Loucy (cell line): ENCODE results near the gene AP1AR.
A peak's percentile ranks its signal among the peaks of the same experiment; 100 is the strongest.

Experiments
- H2AFZ ChIP-seq: fragments of 200-600 bp; sonication (generic); 2 replicates; pipeline ENCODE4 v1.6.0; 2016; ENCODE audit warnings: antibody characterized with exemption, mild to moderate bottlenecking, low read length, moderate library complexity
- H3F3A ChIP-seq: fragments of 200-600 bp; 2 replicates; pipeline ENCODE4 v1.6.0; 2016; ENCODE audit warnings: antibody characterized with exemption, low read depth, mild to moderate bottlenecking
- H3K27me3 ChIP-seq: fragments of 200-600 bp; sonication (generic); 2 replicates; pipeline ENCODE4 v1.6.1; 2014; ENCODE audit warnings: low read length, mild to moderate bottlenecking; ENCODE audit not compliant: insufficient read depth, poor library complexity, severe bottlenecking
- H3K36me3 ChIP-seq: fragments of 200-600 bp; sonication (generic); 2 replicates; pipeline ENCODE4 v1.6.1; 2016; ENCODE audit warnings: low read length; ENCODE audit not compliant: insufficient read depth
- H3K4me1 ChIP-seq: fragments of 200-600 bp; sonication (generic); 2 replicates; pipeline ENCODE4 v1.5.1; 2014; ENCODE audit warnings: low read length, mild to moderate bottlenecking; ENCODE audit not compliant: insufficient read depth, poor library complexity, severe bottlenecking
- H3K4me2 ChIP-seq: fragments of 200-600 bp; sonication (generic); 2 replicates; pipeline ENCODE4 v1.6.0; 2014; ENCODE audit warnings: antibody characterized with exemption, low read length, low read depth, mild to moderate bottlenecking; ENCODE audit not compliant: poor library complexity, severe bottlenecking
- H3K4me3 ChIP-seq: fragments of 200-600 bp; sonication (generic); 2 replicates; pipeline ENCODE4 v1.5.1; 2014; ENCODE audit warnings: low read length, mild to moderate bottlenecking, mixed read lengths; ENCODE audit not compliant: poor library complexity, severe bottlenecking
- H3K79me2 ChIP-seq: fragments of 200-600 bp; sonication (generic); 2 replicates; pipeline ENCODE4 v1.6.1; 2014; ENCODE audit warnings: low read length; ENCODE audit not compliant: insufficient read depth
- H3K9ac ChIP-seq: fragments of 200-600 bp; sonication (generic); 2 replicates; pipeline ENCODE4 v1.6.0; 2014; ENCODE audit warnings: mild to moderate bottlenecking, low read depth, low read length, moderate library complexity; ENCODE audit not compliant: poor library complexity, severe bottlenecking
- H3K9me2 ChIP-seq: fragments of 200-600 bp; sonication (generic); replicated peaks from 2 replicates; pipeline ENCODE4 v1.6.1; 2016; ENCODE audit warnings: low read depth, low read length, mixed read lengths
- H3K9me3 ChIP-seq: fragments of 200-600 bp; sonication (generic); 2 replicates; pipeline ENCODE4 v1.6.1; 2014; ENCODE audit warnings: mild to moderate bottlenecking, antibody characterized with exemption, low read length, low read depth; ENCODE audit not compliant: insufficient read depth
- H4K20me1 ChIP-seq: fragments of 200-600 bp; sonication (generic); 2 replicates; pipeline ENCODE4 v1.6.0; 2014; ENCODE audit warnings: antibody characterized with exemption, low read length, mild to moderate bottlenecking; ENCODE audit not compliant: insufficient read depth, poor library complexity, severe bottlenecking
- EZH2phosphoT487 ChIP-seq: fragments of 200-600 bp; IDR thresholded peaks from 2 replicates; pipeline ENCODE4 v1.6.1; 2018; ENCODE audit warnings: antibody characterized with exemption, mild to moderate bottlenecking, moderate library complexity, borderline replicate concordance
- TF ChIP-seq, protein P1 (sequence below): fragments of 200-600 bp; sonication (generic); conservative IDR thresholded peaks from 2 replicates; pipeline ENCODE4 v1.5.1; 2014; ENCODE audit warnings: mild to moderate bottlenecking, antibody characterized with exemption, low read length

AP1AR gene

DNA sequence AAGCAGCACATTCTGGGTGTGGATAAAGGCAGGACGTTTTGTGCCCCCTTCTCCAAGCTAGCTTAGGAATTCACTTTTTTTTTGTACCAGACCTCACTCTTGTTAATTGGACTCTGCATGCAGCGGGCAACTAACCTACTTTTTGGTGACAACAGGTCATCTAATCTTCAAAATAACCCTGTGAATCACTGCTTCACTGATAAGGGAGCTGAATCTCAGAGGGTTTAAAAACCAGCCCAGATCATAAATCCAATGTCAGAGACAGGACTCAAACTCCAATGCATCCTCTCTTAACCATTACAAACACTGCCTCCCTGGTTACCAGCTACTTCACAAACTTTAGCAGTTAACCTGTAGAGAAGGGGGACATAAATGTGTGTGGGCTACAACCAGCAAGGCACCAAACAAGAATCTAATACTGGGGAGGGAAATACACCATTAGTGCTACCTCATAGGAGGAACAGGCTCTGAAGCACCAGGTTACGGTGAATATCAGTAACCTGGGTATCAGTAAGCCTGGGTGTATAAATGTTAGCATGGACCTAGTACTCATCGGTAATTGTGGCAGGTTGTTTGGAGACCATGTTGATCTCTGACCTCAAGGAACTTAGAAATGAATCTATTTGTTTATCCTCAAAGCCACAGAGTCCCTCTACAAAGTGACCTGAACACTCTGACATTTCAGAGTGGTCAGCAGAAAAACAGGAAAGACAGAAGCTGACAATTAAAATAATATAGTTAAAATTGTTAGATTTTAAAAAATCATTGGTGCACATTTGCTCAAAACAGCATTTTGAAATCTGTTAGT lies 51.5 kb downstream of the AP1AR start:
- Histone ChIP-seq H3K9ac (peak overlapping the region; percentile 95), H3K9me3 (peaks cover 3% of the 10 kb centered on the region; the same call in 1 of the 2 replicates), H4K20me1 (peaks cover 41% of the 10 kb centered on the region), H3F3A (no peaks in the 10 kb centered on the region; the same call in 1 of the 2 replicates), H3K79me2 (peaks cover 82% of the 10 kb centered on the region), H3K36me3 (peaks cover 3% of the 10 kb centered on the region; the same call in 1 of the 2 replicates), H3K9me2 (no peaks in the 10 kb centered on the region), H3K4me2 (peak overlapping the region; percentile 90), H2AFZ (no peak overlapping the region), H3K27me3 (no peaks in the 10 kb centered on the region), H3K4me1 (peaks cover 75% of the 10 kb centered on the region), H3K4me3 (peak overlapping the region; percentile 93)
- TF ChIP-seq, protein P1, sequence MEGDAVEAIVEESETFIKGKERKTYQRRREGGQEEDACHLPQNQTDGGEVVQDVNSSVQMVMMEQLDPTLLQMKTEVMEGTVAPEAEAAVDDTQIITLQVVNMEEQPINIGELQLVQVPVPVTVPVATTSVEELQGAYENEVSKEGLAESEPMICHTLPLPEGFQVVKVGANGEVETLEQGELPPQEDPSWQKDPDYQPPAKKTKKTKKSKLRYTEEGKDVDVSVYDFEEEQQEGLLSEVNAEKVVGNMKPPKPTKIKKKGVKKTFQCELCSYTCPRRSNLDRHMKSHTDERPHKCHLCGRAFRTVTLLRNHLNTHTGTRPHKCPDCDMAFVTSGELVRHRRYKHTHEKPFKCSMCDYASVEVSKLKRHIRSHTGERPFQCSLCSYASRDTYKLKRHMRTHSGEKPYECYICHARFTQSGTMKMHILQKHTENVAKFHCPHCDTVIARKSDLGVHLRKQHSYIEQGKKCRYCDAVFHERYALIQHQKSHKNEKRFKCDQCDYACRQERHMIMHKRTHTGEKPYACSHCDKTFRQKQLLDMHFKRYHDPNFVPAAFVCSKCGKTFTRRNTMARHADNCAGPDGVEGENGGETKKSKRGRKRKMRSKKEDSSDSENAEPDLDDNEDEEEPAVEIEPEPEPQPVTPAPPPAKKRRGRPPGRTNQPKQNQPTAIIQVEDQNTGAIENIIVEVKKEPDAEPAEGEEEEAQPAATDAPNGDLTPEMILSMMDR, result no peak

DNA sequence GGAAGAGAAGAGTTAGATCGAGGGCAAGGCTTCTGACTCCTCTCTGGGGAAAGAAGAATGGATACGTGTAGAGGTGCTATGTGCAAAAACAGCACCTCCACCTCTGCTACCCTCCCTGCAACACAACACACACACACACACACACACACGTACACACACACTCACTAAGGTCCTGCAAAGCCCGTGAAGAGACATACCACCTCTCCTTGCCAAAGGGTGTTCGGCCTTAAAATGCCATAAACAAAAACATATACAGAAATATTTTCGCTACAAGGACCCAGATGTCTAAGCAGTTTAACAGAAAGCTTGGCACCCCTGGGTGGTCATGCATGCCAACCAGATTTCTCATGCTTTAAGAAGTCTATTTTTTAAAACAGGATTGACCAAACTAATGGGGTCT lies 52.6 kb downstream of the AP1AR start:
- Histone ChIP-seq H3K4me2 (peak overlapping the region; percentile 90), H3K9me2 (no peaks in the 10 kb centered on the region), H3K27me3 (no peaks in the 10 kb centered on the region), H3K4me3 (peak overlapping the region; percentile 93), H3K36me3 (no peaks in the 10 kb centered on the region), H3F3A (no peaks in the 10 kb centered on the region; the same call in 1 of the 2 replicates), H3K9me3 (peaks cover 3% of the 10 kb centered on the region; the same call in 1 of the 2 replicates), H3K9ac (peak overlapping the region; percentile 95), H3K79me2 (peaks cover 72% of the 10 kb centered on the region), H2AFZ (no peak overlapping the region), H3K4me1 (peaks cover 75% of the 10 kb centered on the region), H4K20me1 (peaks cover 30% of the 10 kb centered on the region)
- TF ChIP-seq, protein P1, result no peak
- TF ChIP-seq EZH2phosphoT487, result no peak

DNA sequence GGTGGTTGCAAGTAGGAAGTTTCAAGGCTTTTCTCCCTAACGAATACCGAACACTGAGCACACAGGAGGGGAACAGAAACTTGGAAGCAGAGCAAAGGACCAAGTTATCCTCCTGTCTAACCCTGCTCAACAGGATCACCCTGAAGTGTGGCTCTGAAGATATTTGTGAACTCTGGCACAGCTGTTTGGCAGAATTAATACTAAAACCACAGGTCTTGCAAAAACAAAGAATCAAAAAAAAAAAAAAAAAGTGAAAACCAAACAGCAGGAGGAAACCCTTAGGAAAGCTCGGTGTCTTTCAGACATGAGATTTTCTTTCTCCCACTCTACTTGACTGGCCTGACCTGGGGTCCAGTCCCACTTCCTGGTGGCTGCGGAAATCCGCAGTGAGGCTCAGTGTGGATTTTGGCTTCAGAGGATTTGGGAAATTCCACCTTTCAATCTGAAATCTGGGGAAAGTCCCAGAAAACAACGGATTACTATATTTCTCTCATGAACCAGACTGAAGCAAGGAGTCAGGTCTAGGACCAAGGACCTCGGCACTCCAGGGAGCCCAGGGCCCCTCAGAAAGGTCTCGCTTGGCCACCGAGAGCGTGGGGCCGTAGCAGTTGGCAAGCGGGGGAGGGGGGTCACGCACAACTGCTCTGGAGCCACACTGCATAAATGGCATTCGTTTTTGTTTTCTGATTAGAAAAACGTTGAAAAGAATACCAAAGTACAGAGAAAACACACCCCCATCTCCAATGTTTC lies 53.2 kb downstream of the AP1AR start:
- H3K27me3 ChIP-seq, result no peaks in the 10 kb centered on the region
- H3K4me2 ChIP-seq, result peak overlapping the region; percentile 90
- peaks cover 73% of the 10 kb centered on the region for H3K4me1 ChIP-seq
- H2AFZ ChIP-seq, result peak overlapping the region; percentile 92
- H3K4me3 ChIP-seq, result peak overlapping the region; percentile 93
- peaks cover 27% of the 10 kb centered on the region for H4K20me1 ChIP-seq
- no peak for TF ChIP-seq EZH2phosphoT487
- TF ChIP-seq, protein P1, result no peak
- H3K79me2 ChIP-seq, result peaks cover 66% of the 10 kb centered on the region
- H3K9me3 ChIP-seq, result peaks cover 3% of the 10 kb centered on the region; the same call in 1 of the 2 replicates
- H3K36me3 ChIP-seq, result no peaks in the 10 kb centered on the region
- H3K9ac ChIP-seq, result peak overlapping the region; percentile 95
- H3F3A ChIP-seq, result no peaks in the 10 kb centered on the region
- H3K9me2 ChIP-seq, result no peaks in the 10 kb centered on the region
